ENCODE data around the gene SLC17A5.

The SLC17A5 gene

GRCh38 chr6:73653571-73654424 lies at the start of gene SLC17A5:
SLC17A5 (minus strand) TSS chr6:73653992; CDS start chr6:73653886, 106 bp downstream.
- TF ChIP-seq CTCF (conservative IDR thresholded peaks at IDR 0.05; ENCODE audit: control insufficient read depth, insufficient read depth, low read depth, low read length), result no peak
- peak within 1 kb of the TSS; percentile 94 for H3K4me3 ChIP-seq (ENCODE audit: control insufficient read depth, low read depth, low read length)
- DNase-seq (ENCODE audit: low read depth), result peak; percentile 90

GRCh38 chr6:73703466-73703865 lies 49.7 kb upstream of the SLC17A5 start:
- H3K4me3 ChIP-seq (ENCODE audit: control insufficient read depth, low read depth, low read length), result no peak overlapping the region
- DNase-seq (ENCODE audit: low read depth), result no peak
- no peak for TF ChIP-seq CTCF (conservative IDR thresholded peaks at IDR 0.05; ENCODE audit: control insufficient read depth, insufficient read depth, low read depth, low read length)

- no peak overlapping the region for H3K4me3 ChIP-seq (ENCODE audit: control insufficient read depth, low read depth, low read length)
- no peak for TF ChIP-seq CTCF (conservative IDR thresholded peaks at IDR 0.05; ENCODE audit: control insufficient read depth, insufficient read depth, low read depth, low read length)
- DNase-seq (ENCODE audit: low read depth), result no peak
These were observed 48.7 kb upstream of the SLC17A5 start for GRCh38 chr6:73702444-73702843.

GRCh38 chr6:73699676-73700459 lies 46.1 kb upstream of the SLC17A5 start:
- no peak for TF ChIP-seq CTCF (conservative IDR thresholded peaks at IDR 0.05; ENCODE audit: control insufficient read depth, insufficient read depth, low read depth, low read length)
- no peak overlapping the region for H3K4me3 ChIP-seq (ENCODE audit: control insufficient read depth, low read depth, low read length)

GRCh38 chr6:73696966-73697655 lies 43.3 kb upstream of the SLC17A5 start:
- peak overlapping the region; percentile 68 for H3K4me3 ChIP-seq (ENCODE audit: control insufficient read depth, low read depth, low read length)
- DNase-seq (ENCODE audit: low read depth), result no peak
- TF ChIP-seq CTCF (conservative IDR thresholded peaks at IDR 0.05; ENCODE audit: control insufficient read depth, insufficient read depth, low read depth, low read length), result no peak

More at GRCh38 chr6:73699676-73700459, 46.1 kb upstream of the SLC17A5 start:
- no peak for DNase-seq (ENCODE audit: low read depth)

- peak; percentile 88 for DNase-seq (ENCODE audit: low read depth)
- peak within 1 kb of the TSS; percentile 68 for H3K4me3 ChIP-seq (ENCODE audit: control insufficient read depth, low read depth, low read length)
- TF ChIP-seq CTCF (conservative IDR thresholded peaks at IDR 0.05; ENCODE audit: control insufficient read depth, insufficient read depth, low read depth, low read length), result no peak
These were observed 42.0 kb upstream of the SLC17A5 start, which contains the start of gene CD109 for GRCh38 chr6:73695619-73696421. CD109 (plus strand) TSS chr6:73696203; CDS start chr6:73696216, 13 bp downstream.

Data from fibroblast of mammary gland (primary cell).